Kidney epithelial cell (primary cell): Measurements from ENCODE around the gene RELT. TPM values are rescaled to one million over a fixed set of nuclear protein-coding genes. Genes with fewer than 3 reads are reported as not detected.

Experiments
- DNase-seq: peaks from one replicate; pipeline ENCODE4 v3.0.0-alpha.2; 2010; ENCODE audit warnings: low read depth
- H3K27me3 ChIP-seq: 2 replicates; pipeline ENCODE4 v1.6.0; 2011; ENCODE audit warnings: low read length; ENCODE audit not compliant: control insufficient read depth, insufficient read depth
- H3K36me3 ChIP-seq: 2 replicates; pipeline ENCODE4 v1.5.1; 2011; ENCODE audit warnings: low read length; ENCODE audit not compliant: control insufficient read depth, insufficient read depth
- H3K4me3 ChIP-seq: 2 replicates; pipeline ENCODE4 v1.5.1; 2011; ENCODE audit warnings: low read depth, mild to moderate bottlenecking, control low read depth, low read length
- CTCF ChIP-seq: IDR thresholded peaks from 2 replicates; pipeline ENCODE4 v1.5.1; 2011; ENCODE audit warnings: mild to moderate bottlenecking, moderate library complexity, low read length, control low read depth, inconsistent platforms; ENCODE audit not compliant: insufficient read depth, poor library complexity, severe bottlenecking
- total RNA-seq: library from RNA; depleted of rRNA; stranded (reverse); fragments of >200 nt; gene quantifications from 2 replicates; pipeline ENCODE4 v1.2.3, GENCODE V29; 2015

The RELT gene
- total RNA-seq, 1 donor from 2014 or later = 8.0 TPM

GRCh38 chr11:73393479-73394415, 17.5 kb downstream of the RELT start:
- Histone ChIP-seq H3K27me3 (no peaks in the 10 kb centered on the region), H3K36me3 (peaks cover 4% of the 10 kb centered on the region), H3K4me3 (no peak overlapping the region)
- DNase-seq = peak; percentile 26
- peak; percentile 81 for TF ChIP-seq CTCF

DNA sequence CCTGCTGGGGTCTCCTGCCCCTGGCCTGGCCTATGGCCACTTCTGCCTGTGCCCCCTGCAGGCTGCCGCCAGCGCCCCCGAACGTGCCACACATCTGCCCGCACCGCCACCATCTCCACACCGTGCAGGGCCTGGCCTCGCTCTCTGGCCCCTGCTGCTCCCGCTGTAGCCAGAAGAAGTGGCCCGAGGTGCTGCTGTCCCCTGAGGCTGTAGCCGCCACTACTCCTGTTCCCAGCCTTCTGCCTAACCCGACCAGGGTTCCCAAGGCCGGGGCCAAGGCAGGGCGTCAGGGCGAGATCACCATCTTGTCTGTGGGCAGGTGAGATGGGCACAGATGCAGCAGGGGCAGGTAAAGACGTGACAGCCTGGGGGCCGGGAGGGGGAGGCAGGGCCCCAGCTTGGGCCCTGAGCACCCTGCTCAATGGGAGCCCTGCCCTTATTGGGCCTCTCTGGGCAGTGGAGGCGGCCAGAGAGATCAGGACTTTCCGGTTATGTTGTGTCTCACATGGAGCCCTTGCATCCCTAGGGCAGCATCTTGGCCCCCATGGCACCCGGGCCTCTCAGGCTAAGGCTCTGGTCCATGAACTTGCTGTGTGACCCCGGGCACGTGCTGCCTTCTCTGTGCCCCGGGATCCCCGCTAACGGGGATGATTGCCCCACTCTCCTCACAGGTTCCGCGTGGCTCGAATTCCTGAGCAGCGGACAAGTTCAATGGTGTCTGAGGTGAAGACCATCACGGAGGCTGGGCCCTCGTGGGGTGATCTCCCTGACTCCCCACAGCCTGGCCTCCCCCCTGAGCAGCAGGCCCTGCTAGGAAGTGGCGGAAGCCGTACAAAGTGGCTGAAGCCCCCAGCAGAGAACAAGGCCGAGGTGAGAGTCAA, 18.5 kb downstream of the RELT start:
- H3K36me3 ChIP-seq = peaks cover 4% of the 10 kb centered on the region
- no peak overlapping the region for H3K4me3 ChIP-seq
- no peaks in the 10 kb centered on the region for H3K27me3 ChIP-seq
- no peak for DNase-seq
- TF ChIP-seq CTCF = no peak

DNA sequence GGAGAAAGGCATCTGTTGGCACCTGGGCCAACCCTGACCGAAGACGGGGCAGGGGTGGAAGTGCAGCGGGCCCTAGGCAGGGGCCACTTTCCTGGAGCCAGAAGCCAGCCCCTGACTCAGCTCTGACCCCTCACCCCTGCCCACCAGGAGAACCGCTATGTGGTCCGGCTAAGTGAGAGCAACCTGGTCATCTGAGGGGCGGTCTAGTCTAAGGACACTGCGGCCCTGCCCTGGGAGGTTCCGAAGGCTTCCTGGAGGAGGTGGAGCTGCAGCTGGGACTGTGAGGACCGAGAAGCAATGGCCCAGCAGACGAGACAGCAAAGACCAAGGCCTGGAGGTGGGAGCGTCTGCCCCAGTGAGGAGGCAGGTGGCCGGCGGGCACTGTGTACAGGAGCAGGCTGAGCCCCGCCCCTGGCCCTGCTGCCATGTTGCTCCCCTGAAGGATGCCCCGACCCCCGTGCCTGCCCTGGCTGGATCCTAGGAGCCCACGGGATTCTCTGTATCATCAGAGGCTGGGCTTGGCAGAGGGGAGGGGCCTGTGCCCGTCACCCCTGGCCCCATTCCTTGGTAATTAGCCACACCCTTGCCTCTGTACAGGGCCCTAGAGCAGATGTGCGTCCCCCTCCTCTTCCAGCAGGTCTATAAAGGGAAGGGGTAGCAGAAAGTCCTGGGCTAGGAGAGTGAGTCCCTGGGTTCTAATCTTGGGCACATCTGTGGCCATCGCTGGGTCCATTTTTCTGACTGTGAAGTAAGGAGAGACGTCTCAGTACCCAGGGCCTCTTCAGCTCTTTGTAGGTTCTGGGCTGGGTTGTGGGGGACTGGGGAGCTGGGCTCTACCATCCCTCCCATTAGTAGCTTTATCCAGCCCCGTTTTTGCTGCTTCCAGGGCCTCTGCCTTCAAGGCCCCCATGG, 19.4 kb downstream of the RELT start:
- TF ChIP-seq CTCF = no peak
- no peaks in the 10 kb centered on the region for H3K27me3 ChIP-seq
- H3K4me3 ChIP-seq = no peak overlapping the region
- no peak for DNase-seq
- H3K36me3 ChIP-seq = peaks cover 4% of the 10 kb centered on the region

- Histone ChIP-seq H3K27me3 (no peaks in the 10 kb centered on the region), H3K36me3 (peaks cover 4% of the 10 kb centered on the region), H3K4me3 (no peak overlapping the region)
- no peak for TF ChIP-seq CTCF
- DNase-seq = no peak
These were observed 20.2 kb downstream of the RELT start for GRCh38 chr11:73396251-73396930.

DNA sequence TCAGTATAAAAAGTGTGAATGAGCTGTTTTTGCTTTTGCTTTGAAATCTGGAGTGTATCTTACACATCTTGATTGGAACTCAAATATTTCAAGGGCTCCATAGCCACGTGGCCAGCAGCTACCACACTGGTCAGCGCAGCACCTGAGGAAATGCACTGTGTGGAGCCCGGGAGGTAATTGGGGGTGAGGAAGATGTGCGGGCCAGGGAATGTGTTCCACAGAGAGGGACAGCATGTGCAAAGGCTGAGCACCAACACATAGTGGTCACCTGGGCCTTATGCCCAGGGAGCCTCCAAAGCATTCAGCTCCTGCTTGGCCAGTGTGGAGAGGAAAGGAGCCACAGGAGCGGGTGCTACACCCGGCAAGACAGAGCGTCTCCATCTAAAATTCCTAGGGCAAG, 20.8 kb downstream of the RELT start:
- TF ChIP-seq CTCF = no peak
- peaks cover 4% of the 10 kb centered on the region for H3K36me3 ChIP-seq
- DNase-seq = no peak
- no peak overlapping the region for H3K4me3 ChIP-seq
- H3K27me3 ChIP-seq = no peaks in the 10 kb centered on the region
